IMR-90 (cell line): ENCODE data around the gene STOX1. TPM values are rescaled to one million over a fixed set of nuclear protein-coding genes. Genes with fewer than 3 reads are reported as not detected.
"Not testable (repeated sequence)": the region's sequence is repeated elsewhere in the genome, so short reads cannot be mapped to it uniquely, and the experiment has no call there.

Experiments
- ATAC-seq: fragments of 200-7000 bp; cut with Tn5 transposase; 2 replicates; pipeline ENCODE4 v1.9.1; 2020; ENCODE audit warnings: low read depth, mild to moderate bottlenecking, moderate library complexity
- BruUV-seq: library from RNA; stranded (reverse); fragments of 400-500 nt; replicated peaks from 2 replicates; lab custom pipeline; 2021; lab: Mats Ljungman, UMichigan
- CTCF ChIA-PET: fragments of 300-600 bp; formaldehyde crosslinking; extraction: SDS; loops from one replicate; lab custom pipeline; 2021; ENCODE audit warnings: antibody characterized with exemption; lab: Yijun Ruan, JAX
- POLR2A ChIA-PET: fragments of 300-600 bp; sonication (Branson Sonifier 250); formaldehyde crosslinking; loops from one replicate; lab custom pipeline; 2022; ENCODE audit warnings: antibody characterized with exemption; ENCODE audit not compliant: unreplicated experiment; lab: Charles Lee
- DNase-seq: peaks from one replicate; pipeline ENCODE4 v3.0.0; 2013
- H2AFZ ChIP-seq: replicated peaks from 2 replicates; pipeline ENCODE3; 2013; ENCODE audit warnings: low read length, mild to moderate bottlenecking; ENCODE audit not compliant: poor library complexity
- H2AK5ac ChIP-seq: 2 replicates; pipeline ENCODE4 v1.6.1; 2013; ENCODE audit warnings: low read depth, low read length, inconsistent platforms
- H2AK9ac ChIP-seq: replicated peaks from 2 replicates; pipeline ENCODE3; 2013; ENCODE audit warnings: mild to moderate bottlenecking, low read depth, low read length, moderate library complexity; ENCODE audit not compliant: poor library complexity
- H2BK120ac ChIP-seq: 2 replicates; pipeline ENCODE4 v1.6.1; 2013; ENCODE audit warnings: low read depth, low read length, inconsistent platforms
- H2BK15ac ChIP-seq: 3 replicates; pipeline ENCODE4 v1.6.1; 2013; ENCODE audit warnings: low read depth, low read length, inconsistent platforms
- H2BK20ac ChIP-seq: 2 replicates; pipeline ENCODE4 v1.6.1; 2013; ENCODE audit warnings: low read depth, mild to moderate bottlenecking, inconsistent platforms, low read length, moderate library complexity
- H2BK5ac ChIP-seq: 2 replicates; pipeline ENCODE4 v1.6.1; 2013; ENCODE audit warnings: mild to moderate bottlenecking, low read depth, low read length, inconsistent platforms; ENCODE audit not compliant: poor library complexity, severe bottlenecking
- H3K14ac ChIP-seq: replicated peaks from 2 replicates; pipeline ENCODE4 v1.6.1; 2013; ENCODE audit warnings: low read depth, low read length, inconsistent platforms
- H3K18ac ChIP-seq: 2 replicates; pipeline ENCODE4 v1.6.1; 2013; ENCODE audit warnings: low read depth, low read length, control low read depth
- H3K23ac ChIP-seq: 2 replicates; pipeline ENCODE4 v1.6.1; 2013; ENCODE audit warnings: low read depth, low read length, inconsistent platforms
- H3K27ac ChIP-seq: 2 replicates; pipeline ENCODE4 v1.5.1; 2013; ENCODE audit warnings: mild to moderate bottlenecking, control low read depth, low read length; ENCODE audit not compliant: insufficient read depth
- H3K27me3 ChIP-seq: 2 replicates; pipeline ENCODE4 v1.6.1; 2013; ENCODE audit warnings: low read length; ENCODE audit not compliant: control insufficient read depth, insufficient read depth
- H3K36me3 ChIP-seq: 2 replicates; pipeline ENCODE4 v1.6.1; 2013; ENCODE audit warnings: low read length, mixed read lengths; ENCODE audit not compliant: control insufficient read depth, insufficient read depth
- H3K4ac ChIP-seq: 2 replicates; pipeline ENCODE4 v1.6.1; 2013; ENCODE audit warnings: low read depth, low read length, inconsistent platforms
- H3K4me1 ChIP-seq: 2 replicates; pipeline ENCODE4 v1.6.1; 2013; ENCODE audit warnings: low read length, mixed read lengths; ENCODE audit not compliant: control insufficient read depth, insufficient read depth
- H3K4me2 ChIP-seq: 2 replicates; pipeline ENCODE4 v1.6.1; 2013; ENCODE audit warnings: low read depth, mild to moderate bottlenecking, control low read depth, low read length, moderate library complexity
- H3K4me3 ChIP-seq: 2 replicates; pipeline ENCODE4 v1.5.1; 2013; ENCODE audit warnings: low read depth, mild to moderate bottlenecking, control low read depth, low read length, moderate library complexity; ENCODE audit not compliant: insufficient read depth
- H3K56ac ChIP-seq: 2 replicates; pipeline ENCODE4 v1.6.1; 2013; ENCODE audit warnings: low read length, inconsistent platforms; ENCODE audit not compliant: insufficient read depth; ENCODE audit errors: extremely low read depth
- H3K79me1 ChIP-seq, 2 experiments: 2 replicates each; pipeline ENCODE4 v1.6.1; 2013; ENCODE audit warnings: low read length in 2 of 2, inconsistent platforms in 1 of 2, low read depth in 1 of 2
- H3K9ac ChIP-seq: 2 replicates; pipeline ENCODE4 v1.6.1; 2013; ENCODE audit warnings: low read depth, low read length, control low read depth
- H3K9me1 ChIP-seq: 2 replicates; pipeline ENCODE4 v1.6.1; 2013; ENCODE audit warnings: low read length, inconsistent platforms; ENCODE audit not compliant: insufficient read depth
- H3K9me3 ChIP-seq: 2 replicates; pipeline ENCODE4 v1.6.1; 2013; ENCODE audit warnings: low read length; ENCODE audit not compliant: control insufficient read depth, insufficient read depth
- H4K20me1 ChIP-seq: 2 replicates; pipeline ENCODE4 v1.6.1; 2013; ENCODE audit warnings: low read length, inconsistent platforms; ENCODE audit not compliant: insufficient read depth
- H4K5ac ChIP-seq: 2 replicates; pipeline ENCODE4 v1.6.1; 2013; ENCODE audit warnings: mild to moderate bottlenecking, low read depth, low read length, control low read depth
- H4K8ac ChIP-seq, 2 experiments: 2 replicates each; pipeline ENCODE4 v1.6.1; 2013; ENCODE audit warnings: low read depth in 2 of 2, low read length in 2 of 2, control low read depth in 1 of 2, inconsistent platforms in 1 of 2
- H4K91ac ChIP-seq: 2 replicates; pipeline ENCODE4 v1.6.1; 2013; ENCODE audit warnings: low read depth, low read length, inconsistent platforms; ENCODE audit not compliant: insufficient read depth
- WGBS, 2 experiments: methylation state at CpG; one replicate each; pipeline versions ENCODE4 v1.1.5 to v1.1.7; 2013; ENCODE audit warnings: missing lambda C conversion rate in 2 of 2; ENCODE audit not compliant: insufficient read length in 1 of 2; ENCODE audit errors: extremely low coverage in 2 of 2; 5-methylcytosine and 5-hydroxymethylcytosine counted together
- dilution Hi-C: fragments of 300-500 bp; cut with HindIII; formaldehyde crosslinking; loops from one replicate; pipeline ENCODE4 v1.14.3; 2018; ENCODE audit warnings: low sequenced_read_pairs; ENCODE audit not compliant: unreplicated experiment
- in situ Hi-C: fragments of 300-500 bp; cut with MboI; formaldehyde crosslinking; loops from 3 replicates; pipeline ENCODE4 v1.14.3; 2019; ENCODE audit warnings: low sequenced_read_pairs, inconsistent platforms, mixed read lengths
- intact Hi-C: fragments of 100-400 bp; cut with micrococcal nuclease; formaldehyde crosslinking; loops from 2 replicates; pipeline ENCODE4 v1.10.0; 2022
- polyA plus RNA-seq, 3 experiments: library from polyadenylated mRNA; depleted of rRNA; stranded (reverse); fragments of >200 nt; gene quantifications; 2 replicates each; pipeline ENCODE4 v1.2.3, GENCODE V29; 2012; ENCODE audit warnings: low replicate concordance in 1 of 3
- total RNA-seq: library from RNA; depleted of rRNA; stranded (reverse); fragments of >200 nt; gene quantifications from 2 replicates; pipeline ENCODE4 v1.2.3, GENCODE V29; 2012

STOX1 gene
- total and polyA plus RNA-seq, 2 of the 4 experiments (the other 2 are of a cell fraction) = 0.03 to 0.18 TPM

DNA sequence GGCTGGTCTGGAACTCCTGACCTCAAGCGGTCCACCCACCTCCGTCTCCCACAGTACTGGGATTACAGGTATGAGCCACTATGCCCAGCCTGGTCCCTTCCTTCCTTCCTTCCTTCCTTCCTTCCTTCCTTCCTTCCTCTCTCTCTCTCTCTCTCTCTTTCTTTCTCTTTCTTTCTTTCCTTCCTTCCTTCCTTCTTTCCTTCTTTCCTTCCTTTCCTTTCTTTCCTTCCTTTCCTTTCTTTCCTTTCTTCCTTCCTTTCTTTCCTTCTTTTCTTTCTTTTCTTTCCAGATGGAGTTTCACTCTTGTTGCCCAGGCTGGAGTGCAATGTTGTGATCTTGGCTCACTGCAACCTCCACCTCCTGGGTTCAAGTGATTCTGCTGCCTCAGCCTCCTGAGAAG is 101.8 kb downstream of the STOX1 start:
- H2BK120ac ChIP-seq, H4K91ac ChIP-seq, intact Hi-C loops, H3K27me3 ChIP-seq, H3K56ac ChIP-seq, H4K8ac ChIP-seq, H3K4ac ChIP-seq, H3K9ac ChIP-seq, H2AK9ac ChIP-seq, dilution Hi-C loops, CTCF ChIA-PET, H3K4me2 ChIP-seq, H4K5ac ChIP-seq, H3K4me1 ChIP-seq, H3K23ac ChIP-seq, H2BK15ac ChIP-seq, BruUV-seq, DNase-seq, H3K18ac ChIP-seq, POLR2A ChIA-PET, H3K27ac ChIP-seq, H4K20me1 ChIP-seq, H3K14ac ChIP-seq, H2BK20ac ChIP-seq, H2AK5ac ChIP-seq, H2AFZ ChIP-seq, H3K9me1 ChIP-seq, ATAC-seq, H3K9me3 ChIP-seq, in situ Hi-C loops, H2BK5ac ChIP-seq, H3K4me3 ChIP-seq: not testable (repeated sequence)
- H3K36me3 ChIP-seq = peaks cover 12% of the 10 kb centered on the region
- H3K79me1 ChIP-seq = peaks cover 19 to 32% of the 10 kb centered on the region in 2 experiments
- no CpG with 5 or more reads among the region's 2 CpGs for WGBS, 2 experiments

DNA sequence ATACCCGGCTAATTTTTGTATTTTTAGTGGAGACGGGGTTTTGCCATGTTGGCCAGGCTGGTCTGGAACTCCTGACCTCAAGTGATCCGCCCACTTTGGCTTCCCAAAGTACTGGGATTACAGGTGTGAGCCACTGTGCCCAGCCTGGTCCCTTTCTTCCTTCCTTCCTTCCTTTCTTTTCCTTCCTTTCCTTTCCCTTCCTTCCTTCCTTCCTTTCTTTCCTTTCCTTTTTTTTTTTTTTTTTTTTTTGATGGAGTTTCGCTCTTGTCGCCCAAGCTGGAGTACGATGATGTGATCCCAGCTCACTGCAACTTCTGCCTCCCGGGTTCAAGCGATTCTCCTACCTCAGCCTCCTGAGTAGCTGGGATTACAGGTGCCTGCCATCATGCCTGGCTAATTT is 102.6 kb downstream of the STOX1 start:
- H2AK5ac ChIP-seq, H3K4me3 ChIP-seq, H2BK15ac ChIP-seq, H3K4ac ChIP-seq, H3K9ac ChIP-seq, H2BK20ac ChIP-seq, H3K9me3 ChIP-seq, H2AK9ac ChIP-seq, H4K91ac ChIP-seq, dilution Hi-C loops, H3K56ac ChIP-seq, H2BK5ac ChIP-seq, H4K20me1 ChIP-seq, H3K23ac ChIP-seq, H3K9me1 ChIP-seq, H3K4me1 ChIP-seq, H3K18ac ChIP-seq, H3K14ac ChIP-seq, CTCF ChIA-PET, H3K27ac ChIP-seq, H2AFZ ChIP-seq, H3K27me3 ChIP-seq, BruUV-seq, intact Hi-C loops, in situ Hi-C loops, POLR2A ChIA-PET, H3K4me2 ChIP-seq, ATAC-seq, H2BK120ac ChIP-seq, H4K8ac ChIP-seq, DNase-seq, H4K5ac ChIP-seq: not testable (repeated sequence)
- Histone ChIP-seq H3K79me1 (peaks cover 13 to 24% of the 10 kb centered on the region in 2 experiments), H3K36me3 (peaks cover 11% of the 10 kb centered on the region)
- WGBS, 2 experiments = no CpG with 5 or more reads among the region's 8 CpGs
